Colonic mucosa (tissue), 4 donors: ENCODE measurements around the gene PRAC1. TPM values are rescaled to one million over a fixed set of nuclear protein-coding genes. Genes with fewer than 3 reads are reported as not detected.

ENCODE experiments used
- DNase-seq: peaks from one replicate; pipeline ENCODE4 v3.0.0-alpha.2; 2020
- H3K27ac ChIP-seq: fragments of 200-600 bp; one replicate; pipeline ENCODE4 v1.8.0; 2021
- H3K27me3 ChIP-seq: fragments of 200-600 bp; one replicate; pipeline ENCODE4 v1.8.0; 2021
- H3K36me3 ChIP-seq: fragments of 200-600 bp; one replicate; pipeline ENCODE4 v1.8.0; 2021
- H3K4me1 ChIP-seq: fragments of 200-600 bp; one replicate; pipeline ENCODE4 v1.8.0; 2021; ENCODE audit warnings: mild to moderate bottlenecking
- H3K4me3 ChIP-seq: fragments of 200-600 bp; one replicate; pipeline ENCODE4 v1.8.0; 2021
- H3K9ac ChIP-seq, 2 donors: one replicate each; pipeline ENCODE4 v1.7.0; 2013; ENCODE audit warnings: control low read depth in 2 of 2, low read depth in 2 of 2, low read length in 2 of 2
- H3K9me3 ChIP-seq: fragments of 200-600 bp; one replicate; pipeline ENCODE4 v1.8.0; 2021
- CTCF ChIP-seq: fragments of 200-600 bp; IDR thresholded peaks from one replicate; pipeline ENCODE4 v1.8.0; 2022; ENCODE audit warnings: antibody characterized with exemption, mild to moderate bottlenecking
- intact Hi-C: fragments of 100-400 bp; cut with DNase I; formaldehyde crosslinking; loops from one replicate; pipeline ENCODE4 v1.14.1; 2022
- total RNA-seq, 2 donors: library from RNA; stranded (reverse); fragmentation: NEBNext Ultra II Directional in 1 of 2; extraction: Animal tissue kit (Norgen Biotek cat#: 25700) in 1 of 2; gene quantifications; one replicate each; pipeline ENCODE4 v1.2.1, GENCODE V29; 2021
- donor health status: healthy.
- donor health status: DM: no; HTN: no; CAD: no.
- donor health status: DM: no; HTN: no; CAD: no.

PRAC1 gene
- total RNA-seq, 2 donors from 2014 or later = 237 to 328 TPM

GRCh38 chr17:48760411-48760810, 38.1 kb upstream of the PRAC1 start:
- Histone ChIP-seq H3K9ac (no peak overlapping the region), H3K9me3 (no peaks in the 10 kb centered on the region), H3K36me3 (no peaks in the 10 kb centered on the region), H3K4me1 (no peaks in the 10 kb centered on the region), H3K4me3 (no peak overlapping the region), H3K27me3 (no peaks in the 10 kb centered on the region), H3K27ac (peak overlapping the region; percentile 69)
- DNase-seq = peak; percentile 87
- TF ChIP-seq CTCF = no peak
- intact Hi-C loops = no loop called here

GRCh38 chr17:48759288-48759687, 37.0 kb upstream of the PRAC1 start:
- Histone ChIP-seq H3K9ac (no peak overlapping the region), H3K27ac (no peak overlapping the region), H3K4me3 (no peak overlapping the region), H3K27me3 (peaks cover 10% of the 10 kb centered on the region), H3K9me3 (no peaks in the 10 kb centered on the region), H3K4me1 (no peaks in the 10 kb centered on the region), H3K36me3 (no peaks in the 10 kb centered on the region)
- no peak for TF ChIP-seq CTCF
- intact Hi-C loops = no loop called here
- no peak for DNase-seq

- Histone ChIP-seq H3K27me3 (peaks cover 25% of the 10 kb centered on the region), H3K9ac (no peak overlapping the region), H3K4me3 (no peak overlapping the region), H3K4me1 (no peaks in the 10 kb centered on the region), H3K9me3 (no peaks in the 10 kb centered on the region), H3K36me3 (no peaks in the 10 kb centered on the region), H3K27ac (peak overlapping the region; percentile 45)
- peak; percentile 50 for DNase-seq
- no peak for TF ChIP-seq CTCF
- intact Hi-C loops = no loop called here
These were observed 35.2 kb upstream of the PRAC1 start for GRCh38 chr17:48757524-48757961.

GRCh38 chr17:48756830-48757251, 34.5 kb upstream of the PRAC1 start:
- intact Hi-C loops = no loop called here
- H3K36me3 ChIP-seq = no peaks in the 10 kb centered on the region
- no peak overlapping the region for H3K9ac ChIP-seq
- no peak overlapping the region for H3K4me3 ChIP-seq
- H3K27ac ChIP-seq = peak overlapping the region; percentile 45
- TF ChIP-seq CTCF = no peak
- H3K9me3 ChIP-seq = no peaks in the 10 kb centered on the region
- H3K27me3 ChIP-seq = peaks cover 26% of the 10 kb centered on the region
- DNase-seq = peak; percentile 67
- no peaks in the 10 kb centered on the region for H3K4me1 ChIP-seq

- Histone ChIP-seq H3K9ac (no peak overlapping the region), H3K4me3 (no peak overlapping the region), H3K27ac (no peak overlapping the region), H3K4me1 (no peaks in the 10 kb centered on the region), H3K27me3 (peaks cover 38% of the 10 kb centered on the region), H3K9me3 (no peaks in the 10 kb centered on the region), H3K36me3 (no peaks in the 10 kb centered on the region)
- no peak for TF ChIP-seq CTCF
- no peak for DNase-seq
- intact Hi-C loops = no loop called here
These were observed 33.0 kb upstream of the PRAC1 start for GRCh38 chr17:48755356-48755755.
